ENCODE results near the gene HOOK2. TPM values are rescaled to one million over a fixed set of nuclear protein-coding genes. Genes with fewer than 3 reads are reported as not detected.

The HOOK2 gene
- total and polyA plus RNA-seq, 9 of the 15 experiments (the other 6 are each of a cell fraction or from before 2014, with no cell fraction given), result 1.3 to 17.2 (median 9.9) TPM

- TF ChIP-seq ELF4 (CRISPR knock-in tag; IDR thresholded peaks at IDR 0.05) (0 out of 2 replicates have a peak, but pooled peaks have one; percentile 59), MLX (CRISPR knock-in tag; conservative IDR thresholded peaks at IDR 0.05) (no peak), PTRF (tag; IDR thresholded peaks at IDR 0.05) (no peak), REST (IDR thresholded peaks at IDR 0.05; ENCODE audit: borderline replicate concordance) (peak; percentile 94), REST (CRISPR knock-in tag; IDR thresholded peaks at IDR 0.05; ENCODE audit: low read depth) (no peak), KDM4B (IDR thresholded peaks at IDR 0.05; ENCODE audit: borderline replicate concordance in 2 of 2, low read depth in 1 of 2) (peak in 1 of 2 experiments; percentile 59; a peak in 1 of 4 replicates), ETV5 (CRISPR knock-in tag; IDR thresholded peaks at IDR 0.05; ENCODE audit: low read depth) (peak; percentile 64), LCOR (CRISPR knock-in tag; IDR thresholded peaks at IDR 0.05) (0 out of 2 replicates have a peak, but pooled peaks have one; percentile 46), ZNF395 (CRISPR knock-in tag; IDR thresholded peaks at IDR 0.05) (peak; percentile 81; the same call in 1 of the 2 replicates), ZSCAN32 (CRISPR knock-in tag; IDR thresholded peaks at IDR 0.05) (no peak), MED1 (CRISPR knock-in tag; IDR thresholded peaks at IDR 0.05; ENCODE audit: borderline replicate concordance) (no peak), KLF13 (tag; IDR thresholded peaks at IDR 0.05; ENCODE audit: borderline replicate concordance, low read depth) (no peak), NCOA6 (IDR thresholded peaks at IDR 0.05) (no peak), DNMT1 (IDR thresholded peaks at IDR 0.05) (no peak), FOXP1 (CRISPR knock-in tag; IDR thresholded peaks at IDR 0.05) (no peak), ZNF561 (CRISPR knock-in tag; conservative IDR thresholded peaks at IDR 0.05) (no peak), MTA2 (IDR thresholded peaks at IDR 0.05; ENCODE audit: low read depth) (no peak), NCOA2 (IDR thresholded peaks at IDR 0.05; ENCODE audit: partially characterized antibody in 2 of 2) (no peak)
Measured at GRCh38 chr19:12722566-12723380, 52.6 kb downstream of the HOOK2 start (continued).
